HG03558 (cell line): ENCODE results near the gene SCO2.
"Not testable (repeated sequence)": the region's sequence is repeated elsewhere in the genome, so short reads cannot be mapped to it uniquely, and the experiment has no call there.

Experiments used
- ATAC-seq: cut with Tn5 transposase; IDR thresholded peaks from one replicate; pipeline ENCODE4 v1.9.1; 2021; ENCODE audit warnings: moderate number of reproducible peaks; ENCODE audit not compliant: unreplicated experiment; ENCODE audit errors: extremely low read depth

Gene SCO2

GRCh38 chr22:50551160-50551752 is 25.9 kb upstream of the SCO2 start:
- no peak for ATAC-seq

- ATAC-seq: no peak
Measured at GRCh38 chr22:50550395-50550794, 25.0 kb upstream of the SCO2 start.

- ATAC-seq: no peak
Measured at GRCh38 chr22:50548921-50549790, 23.8 kb upstream of the SCO2 start.

- ATAC-seq: no peak
Measured at GRCh38 chr22:50548040-50548920, 22.9 kb upstream of the SCO2 start.

- no peak for ATAC-seq
Measured at GRCh38 chr22:50547263-50547985, 22.0 kb upstream of the SCO2 start.

GRCh38 chr22:50546326-50547262 is 21.2 kb upstream of the SCO2 start:
- ATAC-seq: no peak

GRCh38 chr22:50545522-50546325 is 20.3 kb upstream of the SCO2 start, which contains the start of gene KLHDC7B:
TSS of gene KLHDC7B (plus strand) at chr22:50545899. CDS start at chr22:50546244, 345 bp downstream.
- no peak for ATAC-seq

- ATAC-seq: no peak
Measured at GRCh38 chr22:50544746-50545253, 19.4 kb upstream of the SCO2 start.

GRCh38 chr22:50544078-50544745 is 18.8 kb upstream of the SCO2 start:
- no peak for ATAC-seq

- no peak for ATAC-seq
Measured at GRCh38 chr22:50542416-50542927, 17.1 kb upstream of the SCO2 start.

- not testable (repeated sequence) for ATAC-seq
Measured at GRCh38 chr22:50541667-50542026, 16.2 kb upstream of the SCO2 start.

- no peak for ATAC-seq
Measured at GRCh38 chr22:50540381-50540780, 15.0 kb upstream of the SCO2 start.

GRCh38 chr22:50537765-50538164 is 12.4 kb upstream of the SCO2 start:
- no peak for ATAC-seq

GRCh38 chr22:50536226-50536625 is 10.8 kb upstream of the SCO2 start:
- ATAC-seq: no peak

- no peak for ATAC-seq
Measured at GRCh38 chr22:50535113-50535512, 9.7 kb upstream of the SCO2 start.

GRCh38 chr22:50533856-50534711 is 8.7 kb upstream of the SCO2 start:
- ATAC-seq: not testable (repeated sequence)
